ENCODE results near the gene DHCR24. TPM values are rescaled to one million over a fixed set of nuclear protein-coding genes. Genes with fewer than 3 reads are reported as not detected.

DHCR24 gene
- polyA plus RNA-seq, 1 donor, result 17.8 TPM

- no peak for DNase-seq
Observed at GRCh38 chr1:54813485-54814125, 73.4 kb downstream of the DHCR24 start.

- no peak for DNase-seq
Observed at GRCh38 chr1:54812801-54813484, 74.1 kb downstream of the DHCR24 start.

GRCh38 chr1:54811739-54812655, 75.0 kb downstream of the DHCR24 start:
- DNase-seq, result no peak

- no peak for DNase-seq
Observed at GRCh38 chr1:54811066-54811465, 75.9 kb downstream of the DHCR24 start.

DNA sequence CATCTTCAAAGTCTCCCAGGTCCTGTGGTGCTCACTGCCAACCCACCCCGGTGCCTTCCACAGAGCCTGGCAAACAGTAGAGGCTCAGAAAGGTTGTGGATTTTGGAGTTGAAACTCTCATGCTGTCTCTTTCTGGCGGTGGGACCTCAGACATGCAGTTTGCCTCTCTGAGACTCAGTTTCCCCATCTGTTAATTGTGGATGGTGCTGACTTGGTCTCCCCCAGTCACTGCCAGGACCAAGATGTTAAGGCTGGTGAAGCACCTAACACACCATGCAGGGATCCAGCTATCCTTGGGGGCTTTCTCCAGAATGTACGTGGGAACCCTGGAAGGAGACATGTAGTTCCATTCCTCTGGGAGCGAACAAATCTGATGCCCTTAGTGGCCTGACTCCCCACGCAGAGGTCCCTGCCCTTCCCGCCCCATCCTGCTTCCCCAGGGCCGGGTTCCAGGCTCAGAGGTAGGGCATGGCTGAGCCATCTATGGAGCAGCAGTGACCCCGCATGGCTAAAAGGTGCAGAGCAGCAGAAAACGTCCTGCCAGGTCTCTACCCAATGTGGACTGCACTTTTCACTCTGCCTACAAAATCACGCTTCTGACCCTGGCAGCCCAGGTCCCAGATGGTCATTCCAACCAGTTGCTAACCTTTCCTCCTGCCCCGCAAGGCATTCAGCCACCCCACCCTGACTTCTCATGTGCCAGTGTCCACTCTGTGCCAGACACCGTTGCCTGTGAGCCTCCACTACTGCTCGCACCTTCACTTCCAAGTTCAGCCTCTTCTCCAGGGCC, 76.6 kb downstream of the DHCR24 start:
- DNase-seq, result peak; percentile 47

- DNase-seq, result no peak
Observed at GRCh38 chr1:54809496-54810074, 77.4 kb downstream of the DHCR24 start.

DNA sequence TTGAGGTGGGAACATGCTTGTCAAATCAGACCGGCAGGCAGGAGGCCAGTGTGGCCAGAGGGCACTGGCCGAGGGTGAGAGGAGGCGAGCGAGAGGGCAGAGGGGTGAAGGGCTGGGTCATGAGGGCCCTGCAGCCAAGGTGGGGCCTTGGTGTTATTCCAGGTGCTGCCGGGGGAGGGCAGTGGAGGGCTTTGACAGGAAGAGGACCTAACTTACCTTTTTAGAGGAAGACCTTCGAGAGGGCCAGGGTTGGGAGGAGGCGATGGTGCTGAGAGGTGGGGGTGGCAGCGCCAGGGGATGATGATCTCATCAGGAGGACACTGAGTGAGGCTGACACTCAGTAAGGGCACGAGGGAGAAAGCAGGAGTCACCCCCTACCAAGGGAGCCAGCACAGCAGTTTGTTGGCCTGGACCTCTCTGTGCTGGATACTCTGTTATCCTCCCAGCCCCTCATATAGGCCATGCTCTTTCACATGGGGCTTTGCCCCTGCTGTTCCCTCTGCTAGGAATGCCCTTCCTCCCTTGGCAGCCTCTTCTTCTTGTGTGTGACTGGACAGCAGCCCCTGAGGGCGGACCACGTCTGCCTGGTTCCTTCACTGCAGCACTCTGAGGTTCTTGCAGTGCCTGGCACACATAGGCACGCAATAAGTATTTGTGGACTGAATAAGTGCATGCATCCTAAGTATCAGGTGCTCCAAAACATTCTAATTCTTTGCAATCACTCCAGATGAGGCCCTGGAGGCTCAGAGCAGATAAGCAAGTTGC, 78.4 kb downstream of the DHCR24 start:
- no peak for DNase-seq

DNA sequence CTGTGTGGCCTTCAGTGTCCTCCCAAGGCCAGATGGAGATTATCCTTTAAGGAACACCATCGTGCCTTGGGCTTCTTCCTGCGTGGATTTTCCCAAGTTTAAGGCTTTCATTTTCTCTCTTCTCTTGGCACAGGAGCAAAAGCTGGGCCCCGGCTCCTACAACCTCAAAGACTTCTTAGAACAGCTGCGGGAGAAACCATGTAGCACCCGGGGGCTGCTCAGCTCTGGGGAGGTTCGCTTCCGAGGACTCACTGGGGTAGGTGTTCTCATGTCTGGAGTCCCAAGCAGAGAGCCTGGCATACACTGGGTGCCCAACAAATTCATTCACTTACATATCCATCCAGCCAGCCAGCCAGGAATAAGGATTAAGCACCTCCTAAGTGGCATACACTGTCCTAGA, 79.2 kb downstream of the DHCR24 start:
- DNase-seq, result no peak

DNA sequence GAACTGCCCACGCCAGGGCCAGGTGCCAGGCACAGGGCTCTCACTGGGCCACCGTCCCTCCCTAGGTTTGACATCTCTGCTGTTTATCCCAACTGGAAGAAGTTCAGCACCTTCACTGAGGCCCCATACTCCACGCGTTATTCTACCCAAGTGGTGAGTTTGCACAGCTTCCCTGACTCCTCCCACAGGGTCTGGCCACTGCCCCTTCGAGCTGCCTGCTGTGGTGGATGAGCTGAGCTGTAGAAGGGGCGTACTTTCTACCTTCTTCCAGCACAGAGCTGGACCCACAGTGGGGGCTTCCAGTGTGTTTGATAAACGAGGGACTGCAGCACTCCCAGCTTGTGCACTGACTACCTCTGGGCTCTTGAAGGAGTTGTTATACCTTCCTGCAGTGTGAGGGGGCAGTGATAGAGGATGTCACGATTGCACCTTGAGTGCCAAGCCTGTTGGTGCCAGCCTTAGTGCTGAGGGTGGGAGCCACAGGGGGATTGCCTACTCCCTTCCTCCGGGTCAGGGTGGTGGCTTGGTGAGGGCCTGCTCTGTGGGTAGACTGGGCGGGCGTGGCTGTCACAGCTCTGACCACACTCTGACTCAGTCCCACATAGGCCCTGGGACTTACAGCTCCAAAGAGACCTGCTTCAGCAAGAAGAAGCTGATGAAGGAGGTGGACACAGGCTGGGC, 79.9 kb downstream of the DHCR24 start:
- no peak for DNase-seq

DNA sequence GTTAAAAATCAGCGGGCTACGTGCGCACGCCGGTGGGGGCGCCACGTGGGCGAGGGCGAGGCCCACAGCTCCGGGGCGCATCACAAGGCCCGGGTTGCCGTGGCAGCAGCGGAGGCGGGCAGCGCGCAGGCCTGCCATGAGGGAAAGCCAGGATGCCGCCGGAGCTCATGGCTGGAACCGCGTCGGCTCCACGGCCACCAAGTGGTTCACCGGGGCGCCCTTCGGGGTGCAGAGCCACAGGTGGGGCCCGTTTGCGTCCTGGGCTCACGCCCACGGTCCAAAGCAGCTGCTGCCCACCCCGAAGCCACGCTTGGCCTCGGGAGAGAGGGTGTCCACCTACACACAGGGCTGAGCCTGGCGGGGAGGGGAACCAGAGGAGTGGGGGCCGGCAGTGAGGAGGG, 81.0 kb downstream of the DHCR24 start:
- no peak for DNase-seq

DNA sequence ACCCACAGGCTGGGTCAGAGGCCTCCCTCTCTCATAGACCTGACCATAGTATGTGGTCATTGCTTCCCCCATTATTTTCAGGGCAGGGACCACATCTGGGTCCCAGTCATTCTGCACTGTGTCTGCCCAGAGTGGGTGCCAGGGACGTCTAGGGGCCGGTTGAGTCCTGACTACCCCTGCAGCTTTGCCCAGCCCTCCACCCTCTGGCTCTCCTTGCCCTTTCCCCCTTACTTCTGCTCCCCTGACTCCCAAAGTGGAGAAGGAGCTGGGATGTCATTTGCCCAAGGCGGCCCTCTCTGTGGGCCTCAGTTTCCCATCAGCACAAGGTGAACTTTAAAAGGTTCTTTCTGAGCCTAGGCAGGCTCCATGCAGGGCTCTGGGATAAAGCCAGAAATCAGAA, 81.5 kb downstream of the DHCR24 start:
- no peak for DNase-seq

GRCh38 chr1:54804471-54805132, 82.4 kb downstream of the DHCR24 start:
- no peak for DNase-seq

GRCh38 chr1:54803761-54804470, 83.1 kb downstream of the DHCR24 start:
- DNase-seq, result no peak

- DNase-seq, result no peak
Observed at GRCh38 chr1:54800899-54801759, 85.9 kb downstream of the DHCR24 start, which contains the start of gene TTC22. Gene TTC22 (minus strand): TSS chr1:54801323. CDS start chr1:54801163, 160 bp downstream.

- DNase-seq, result no peak
Observed at GRCh38 chr1:54800041-54800898, 86.7 kb downstream of the DHCR24 start.

Measured in hindlimb muscle (tissue), 1 donor.